K562 (cell line): ENCODE results near the gene VAT1L. TPM values are rescaled to one million over a fixed set of nuclear protein-coding genes. Genes with fewer than 3 reads are reported as not detected.

Source experiments
- GABPB2 ChIP-seq: fragments of 250-450 bp; sonication (Bioruptor Pico); conservative IDR thresholded peaks from 2 replicates; pipeline ENCODE4 v1.5.1; 2021; ENCODE audit warnings: mild to moderate bottlenecking
- GTF2A2 ChIP-seq: IDR thresholded peaks from 2 replicates; pipeline ENCODE4 v1.6.1; 2016; ENCODE audit warnings: mild to moderate bottlenecking, missing genetic modification characterization, missing compliant biosample characterization
- LCOR ChIP-seq: sonication (generic); formaldehyde crosslinking; IDR thresholded peaks from 2 replicates; pipeline ENCODE4 v1.8.0; 2022; ENCODE audit warnings: mild to moderate bottlenecking, missing genetic modification reagents
- MTF1 ChIP-seq: fragments of 250-450 bp; sonication (Bioruptor Pico); IDR thresholded peaks from 2 replicates; pipeline ENCODE4 v1.9.0; 2021; ENCODE audit warnings: moderate library complexity, mild to moderate bottlenecking, inconsistent platforms, borderline replicate concordance
- MYC ChIP-seq, 2 experiments: fragments of 250-450 bp in 1 of 2; sonication (Bioruptor Pico) in 1 of 2; IDR thresholded peaks; 2 replicates each; pipeline versions ENCODE4 v1.5.1 to v1.6.1; 2012 to 2021; ENCODE audit warnings: low read depth in 2 of 2, borderline replicate concordance in 1 of 2, improper control_type of control experiment in 1 of 2, low read length in 1 of 2, mild to moderate bottlenecking in 1 of 2, moderate library complexity in 1 of 2
- NR3C1 ChIP-seq: sonication (generic); formaldehyde crosslinking; IDR thresholded peaks from 2 replicates; pipeline ENCODE4 v1.8.1; 2022; ENCODE audit warnings: missing genetic modification reagents
- SMAD3 ChIP-seq: fragments of 450-650 bp; formaldehyde crosslinking; conservative IDR thresholded peaks from 2 replicates; pipeline ENCODE4 v1.4.0; 2020; ENCODE audit warnings: mild to moderate bottlenecking
- TAF15 ChIP-seq: fragments of 200-400 bp; formaldehyde crosslinking; IDR thresholded peaks from 2 replicates; pipeline ENCODE4 v1.6.1; 2017; ENCODE audit warnings: mild to moderate bottlenecking, low read depth, low read length, moderate library complexity
- ZNF134 ChIP-seq: fragments of 250-450 bp; sonication (Bioruptor Pico); conservative IDR thresholded peaks from 2 replicates; pipeline ENCODE4 v1.4.0; 2020
- ZNF263 ChIP-seq: sonication (generic); formaldehyde crosslinking; IDR thresholded peaks from 2 replicates; pipeline ENCODE4 v1.8.0; 2022; ENCODE audit warnings: mild to moderate bottlenecking, missing genetic modification reagents, borderline replicate concordance
- ZNF41 ChIP-seq: fragments of 250-450 bp; sonication (Bioruptor Pico); conservative IDR thresholded peaks from 2 replicates; pipeline ENCODE4 v1.4.0; 2020; ENCODE audit warnings: mild to moderate bottlenecking
- ZNF668 ChIP-seq: fragments of 250-450 bp; sonication (Bioruptor Pico); IDR thresholded peaks from 2 replicates; pipeline ENCODE4 v1.8.0; 2022; ENCODE audit warnings: mild to moderate bottlenecking, inconsistent platforms
- polyA plus RNA-seq, 8 experiments: library from polyadenylated mRNA; depleted of rRNA in 4 of 8; stranded (reverse) in 5 of 8; unstranded in 3 of 8; fragments of >200 nt; fragmentation: Nextera tagmentation in 2 of 8; fragmentation: Illumina TruSeq in 1 of 8; extraction: Ambion mirVana in 2 of 8; extraction: Trizol in 1 of 8; gene quantifications; 2 replicates each; pipeline versions ENCODE4 v1.2.1 to v1.2.3, GENCODE V29; 2011 to 2014; ENCODE audit warnings: inconsistent platforms in 1 of 8, missing spikeins in 1 of 8
- total RNA-seq, 7 experiments: library from RNA; depleted of rRNA in 6 of 7; stranded (reverse); fragments of >200 nt in 6 of 7; fragmentation: Illumina TruSeq in 2 of 7; extraction: Trizol in 2 of 7; gene quantifications; 2 replicates each; pipeline versions ENCODE4 v1.2.1 to v1.2.3, GENCODE V29; 2011 to 2021; ENCODE audit warnings: low replicate concordance in 1 of 7
- TF ChIP-seq, protein P1 (sequence below): fragments of 250-450 bp; sonication (Bioruptor Pico); IDR thresholded peaks from 2 replicates; pipeline ENCODE4 v1.4.0; 2020; ENCODE audit warnings: borderline replicate concordance
- TF ChIP-seq, protein P2 (sequence below): fragments of 250-450 bp; sonication (Bioruptor Pico); IDR thresholded peaks from 2 replicates; pipeline ENCODE4 v1.5.0; 2021
- TF ChIP-seq, protein P3 (sequence below): sonication (generic); formaldehyde crosslinking; IDR thresholded peaks from 2 replicates; pipeline ENCODE4 v1.8.1; 2022; ENCODE audit warnings: missing genetic modification reagents
- TF ChIP-seq, protein P4 (sequence below): sonication (generic); formaldehyde crosslinking; IDR thresholded peaks from 2 replicates; pipeline ENCODE4 v1.9.0; 2022; ENCODE audit warnings: mild to moderate bottlenecking, missing genetic modification reagents
- TF ChIP-seq, protein P5 (sequence below): fragments of 450-650 bp; formaldehyde crosslinking; IDR thresholded peaks from 2 replicates; pipeline ENCODE4 v1.4.0; 2022; ENCODE audit warnings: missing genetic modification characterization
- TF ChIP-seq, protein P6 (sequence below): sonication (generic); formaldehyde crosslinking; IDR thresholded peaks from 2 replicates; pipeline ENCODE4 v1.4.0; 2020; ENCODE audit warnings: mild to moderate bottlenecking, missing genetic modification reagents
- TF ChIP-seq, protein P7 (sequence below): fragments of 450-650 bp; formaldehyde crosslinking; IDR thresholded peaks from 2 replicates; pipeline ENCODE4 v1.4.0; 2022; ENCODE audit warnings: mild to moderate bottlenecking, moderate library complexity

Gene VAT1L
- total and polyA plus RNA-seq, 9 of the 15 experiments (the other 6 are each of a cell fraction or from before 2014, with no cell fraction given): 0.01 TPM; not detected in 8

DNA sequence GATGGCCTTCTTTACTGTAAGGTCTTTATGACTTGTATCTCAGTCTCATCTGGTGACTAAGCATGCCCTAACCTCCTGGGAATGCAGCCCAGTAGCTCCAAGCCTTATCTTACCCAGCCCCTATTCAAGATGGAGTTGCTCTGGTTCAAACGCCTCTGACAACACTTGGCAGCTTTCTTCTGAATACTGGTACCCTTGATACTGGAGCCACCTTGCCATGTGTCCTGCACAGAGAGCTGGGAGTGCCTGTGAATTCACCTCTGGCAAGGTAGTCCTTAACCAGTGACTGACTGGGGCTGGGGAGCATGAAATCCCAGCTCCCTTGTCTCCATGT, 48.8 kb upstream of the VAT1L start (continued):
- TF ChIP-seq, protein P1, sequence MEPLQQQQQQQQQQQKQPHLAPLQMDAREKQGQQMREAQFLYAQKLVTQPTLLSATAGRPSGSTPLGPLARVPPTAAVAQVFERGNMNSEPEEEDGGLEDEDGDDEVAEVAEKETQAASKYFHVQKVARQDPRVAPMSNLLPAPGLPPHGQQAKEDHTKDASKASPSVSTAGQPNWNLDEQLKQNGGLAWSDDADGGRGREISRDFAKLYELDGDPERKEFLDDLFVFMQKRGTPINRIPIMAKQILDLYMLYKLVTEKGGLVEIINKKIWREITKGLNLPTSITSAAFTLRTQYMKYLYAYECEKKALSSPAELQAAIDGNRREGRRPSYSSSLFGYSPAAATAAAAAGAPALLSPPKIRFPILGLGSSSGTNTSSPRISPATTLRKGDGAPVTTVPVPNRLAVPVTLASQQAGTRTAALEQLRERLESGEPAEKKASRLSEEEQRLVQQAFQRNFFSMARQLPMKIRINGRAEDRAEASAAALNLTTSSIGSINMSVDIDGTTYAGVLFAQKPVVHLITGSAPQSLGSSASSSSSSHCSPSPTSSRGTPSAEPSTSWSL (CRISPR knock-in tag): 0 out of 2 replicates have a peak, but pooled peaks have one; percentile 75
- no peak for TF ChIP-seq TAF15
- peak; percentile 96 for TF ChIP-seq SMAD3
- TF ChIP-seq ZNF134 (CRISPR knock-in tag): peak; percentile 64; the same call in 1 of the 2 replicates
- TF ChIP-seq ZNF41 (CRISPR knock-in tag): peak; percentile 92; the same call in 1 of the 2 replicates
- TF ChIP-seq, protein P2, sequence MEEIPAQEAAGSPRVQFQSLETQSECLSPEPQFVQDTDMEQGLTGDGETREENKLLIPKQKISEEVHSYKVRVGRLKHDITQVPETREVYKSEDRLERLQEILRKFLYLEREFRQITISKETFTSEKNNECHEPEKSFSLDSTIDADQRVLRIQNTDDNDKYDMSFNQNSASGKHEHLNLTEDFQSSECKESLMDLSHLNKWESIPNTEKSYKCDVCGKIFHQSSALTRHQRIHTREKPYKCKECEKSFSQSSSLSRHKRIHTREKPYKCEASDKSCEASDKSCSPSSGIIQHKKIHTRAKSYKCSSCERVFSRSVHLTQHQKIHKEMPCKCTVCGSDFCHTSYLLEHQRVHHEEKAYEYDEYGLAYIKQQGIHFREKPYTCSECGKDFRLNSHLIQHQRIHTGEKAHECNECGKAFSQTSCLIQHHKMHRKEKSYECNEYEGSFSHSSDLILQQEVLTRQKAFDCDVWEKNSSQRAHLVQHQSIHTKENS (CRISPR knock-in tag): no peak
- peak; percentile 91 for TF ChIP-seq GTF2A2 (tag)
- TF ChIP-seq ZNF263: no peak
- TF ChIP-seq MYC (IDR thresholded peaks at IDR 0.05; ENCODE audit: low read depth, low read length): no peak
- TF ChIP-seq MYC (CRISPR knock-in tag; IDR thresholded peaks at IDR 0.05; ENCODE audit: borderline replicate concordance, low read depth): no peak
- TF ChIP-seq LCOR: no peak
- TF ChIP-seq, protein P3, sequence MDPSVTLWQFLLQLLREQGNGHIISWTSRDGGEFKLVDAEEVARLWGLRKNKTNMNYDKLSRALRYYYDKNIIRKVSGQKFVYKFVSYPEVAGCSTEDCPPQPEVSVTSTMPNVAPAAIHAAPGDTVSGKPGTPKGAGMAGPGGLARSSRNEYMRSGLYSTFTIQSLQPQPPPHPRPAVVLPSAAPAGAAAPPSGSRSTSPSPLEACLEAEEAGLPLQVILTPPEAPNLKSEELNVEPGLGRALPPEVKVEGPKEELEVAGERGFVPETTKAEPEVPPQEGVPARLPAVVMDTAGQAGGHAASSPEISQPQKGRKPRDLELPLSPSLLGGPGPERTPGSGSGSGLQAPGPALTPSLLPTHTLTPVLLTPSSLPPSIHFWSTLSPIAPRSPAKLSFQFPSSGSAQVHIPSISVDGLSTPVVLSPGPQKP: no peak
- TF ChIP-seq, protein P4, sequence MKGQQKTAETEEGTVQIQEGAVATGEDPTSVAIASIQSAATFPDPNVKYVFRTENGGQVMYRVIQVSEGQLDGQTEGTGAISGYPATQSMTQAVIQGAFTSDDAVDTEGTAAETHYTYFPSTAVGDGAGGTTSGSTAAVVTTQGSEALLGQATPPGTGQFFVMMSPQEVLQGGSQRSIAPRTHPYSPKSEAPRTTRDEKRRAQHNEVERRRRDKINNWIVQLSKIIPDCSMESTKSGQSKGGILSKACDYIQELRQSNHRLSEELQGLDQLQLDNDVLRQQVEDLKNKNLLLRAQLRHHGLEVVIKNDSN: no peak
- no peak for TF ChIP-seq GABPB2 (CRISPR knock-in tag)
- TF ChIP-seq, protein P5, sequence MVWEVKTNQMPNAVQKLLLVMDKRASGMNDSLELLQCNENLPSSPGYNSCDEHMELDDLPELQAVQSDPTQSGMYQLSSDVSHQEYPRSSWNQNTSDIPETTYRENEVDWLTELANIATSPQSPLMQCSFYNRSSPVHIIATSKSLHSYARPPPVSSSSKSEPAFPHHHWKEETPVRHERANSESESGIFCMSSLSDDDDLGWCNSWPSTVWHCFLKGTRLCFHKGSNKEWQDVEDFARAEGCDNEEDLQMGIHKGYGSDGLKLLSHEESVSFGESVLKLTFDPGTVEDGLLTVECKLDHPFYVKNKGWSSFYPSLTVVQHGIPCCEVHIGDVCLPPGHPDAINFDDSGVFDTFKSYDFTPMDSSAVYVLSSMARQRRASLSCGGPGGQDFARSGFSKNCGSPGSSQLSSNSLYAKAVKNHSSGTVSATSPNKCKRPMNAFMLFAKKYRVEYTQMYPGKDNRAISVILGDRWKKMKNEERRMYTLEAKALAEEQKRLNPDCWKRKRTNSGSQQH (CRISPR knock-in tag): peak; percentile 97
- TF ChIP-seq, protein P6, sequence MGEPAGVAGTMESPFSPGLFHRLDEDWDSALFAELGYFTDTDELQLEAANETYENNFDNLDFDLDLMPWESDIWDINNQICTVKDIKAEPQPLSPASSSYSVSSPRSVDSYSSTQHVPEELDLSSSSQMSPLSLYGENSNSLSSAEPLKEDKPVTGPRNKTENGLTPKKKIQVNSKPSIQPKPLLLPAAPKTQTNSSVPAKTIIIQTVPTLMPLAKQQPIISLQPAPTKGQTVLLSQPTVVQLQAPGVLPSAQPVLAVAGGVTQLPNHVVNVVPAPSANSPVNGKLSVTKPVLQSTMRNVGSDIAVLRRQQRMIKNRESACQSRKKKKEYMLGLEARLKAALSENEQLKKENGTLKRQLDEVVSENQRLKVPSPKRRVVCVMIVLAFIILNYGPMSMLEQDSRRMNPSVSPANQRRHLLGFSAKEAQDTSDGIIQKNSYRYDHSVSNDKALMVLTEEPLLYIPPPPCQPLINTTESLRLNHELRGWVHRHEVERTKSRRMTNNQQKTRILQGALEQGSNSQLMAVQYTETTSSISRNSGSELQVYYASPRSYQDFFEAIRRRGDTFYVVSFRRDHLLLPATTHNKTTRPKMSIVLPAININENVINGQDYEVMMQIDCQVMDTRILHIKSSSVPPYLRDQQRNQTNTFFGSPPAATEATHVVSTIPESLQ (CRISPR knock-in tag): no peak
- peak; percentile 90 for TF ChIP-seq ZNF668 (CRISPR knock-in tag)
- TF ChIP-seq MTF1 (CRISPR knock-in tag): no peak
- no peak for TF ChIP-seq NR3C1
- TF ChIP-seq, protein P7, sequence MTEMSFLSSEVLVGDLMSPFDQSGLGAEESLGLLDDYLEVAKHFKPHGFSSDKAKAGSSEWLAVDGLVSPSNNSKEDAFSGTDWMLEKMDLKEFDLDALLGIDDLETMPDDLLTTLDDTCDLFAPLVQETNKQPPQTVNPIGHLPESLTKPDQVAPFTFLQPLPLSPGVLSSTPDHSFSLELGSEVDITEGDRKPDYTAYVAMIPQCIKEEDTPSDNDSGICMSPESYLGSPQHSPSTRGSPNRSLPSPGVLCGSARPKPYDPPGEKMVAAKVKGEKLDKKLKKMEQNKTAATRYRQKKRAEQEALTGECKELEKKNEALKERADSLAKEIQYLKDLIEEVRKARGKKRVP (CRISPR knock-in tag): 0 out of 2 replicates have a peak, but pooled peaks have one; percentile 26
